Duodenal mucosa (tissue), 2 donors: Measurements from ENCODE around the gene TFAP2B.

Source experiments
- H3K27ac ChIP-seq: one replicate; pipeline ENCODE4 v1.7.0; 2013; ENCODE audit warnings: low read depth, low read length
- H3K27me3 ChIP-seq, 2 donors: one replicate each; pipeline ENCODE4 v1.7.0; 2013; ENCODE audit warnings: low read length in 2 of 2, control low read depth in 1 of 2; ENCODE audit not compliant: insufficient read depth in 2 of 2, control insufficient read depth in 1 of 2
- H3K36me3 ChIP-seq, 2 donors: one replicate each; pipeline ENCODE4 v1.7.0; 2013; ENCODE audit warnings: low read length in 2 of 2, control low read depth in 1 of 2; ENCODE audit not compliant: insufficient read depth in 2 of 2, control insufficient read depth in 1 of 2
- H3K4me1 ChIP-seq, 2 donors: one replicate each; pipeline ENCODE4 v1.7.0; 2013; ENCODE audit warnings: low read length in 2 of 2, control low read depth in 1 of 2; ENCODE audit not compliant: insufficient read depth in 2 of 2, control insufficient read depth in 1 of 2
- H3K4me3 ChIP-seq, 2 donors: one replicate each; pipeline ENCODE4 v1.7.0; 2013; ENCODE audit warnings: low read length in 2 of 2, low read depth in 1 of 2
- H3K9ac ChIP-seq, 2 donors: one replicate each; pipeline ENCODE4 v1.7.0; 2013; ENCODE audit warnings: low read length in 2 of 2, low read depth in 1 of 2
- H3K9me3 ChIP-seq, 2 donors: one replicate each; pipeline ENCODE4 v1.7.0; 2013; ENCODE audit warnings: low read length in 2 of 2, control low read depth in 1 of 2; ENCODE audit not compliant: control insufficient read depth in 1 of 2

The TFAP2B gene

DNA sequence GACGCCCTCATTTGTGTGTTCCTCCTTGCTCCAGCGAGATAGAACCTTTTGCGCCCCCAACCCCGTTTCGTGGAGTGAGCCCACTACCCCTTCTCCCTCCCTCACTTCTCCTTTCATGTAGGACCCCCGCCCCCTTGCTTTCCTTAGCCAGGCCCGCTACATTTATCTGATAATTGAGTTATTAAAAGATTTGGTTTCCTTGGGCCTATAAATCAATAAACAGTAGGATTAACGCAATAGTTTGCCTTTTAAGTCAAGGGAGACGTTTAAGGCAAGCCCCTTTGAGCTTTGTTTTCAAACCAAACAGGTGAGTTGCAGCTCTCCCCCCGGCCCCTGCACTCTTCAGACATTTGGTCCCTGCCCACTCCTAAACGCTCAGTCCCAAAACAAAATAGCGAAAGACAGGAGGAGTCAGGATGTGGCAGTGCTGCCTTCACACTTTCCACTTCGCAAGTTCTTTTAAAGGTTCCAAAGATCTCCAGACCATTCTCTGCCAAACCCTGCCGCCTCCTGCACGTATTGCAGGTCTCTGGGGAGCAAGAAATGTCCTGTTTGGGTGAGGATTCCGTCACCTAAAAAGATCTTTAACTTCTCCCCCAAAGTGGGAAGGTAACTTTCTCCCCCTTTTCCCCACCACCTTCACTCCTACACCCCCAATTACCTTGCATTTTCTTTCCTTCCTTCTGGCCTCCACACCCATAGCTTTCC is 27.6 kb downstream of the TFAP2B start:
- no peaks in the 10 kb centered on the region for H3K36me3 ChIP-seq
- H3K9me3 ChIP-seq, result no peaks in the 10 kb centered on the region
- H3K9ac ChIP-seq, result no peak overlapping the region
- no peaks in the 10 kb centered on the region for H3K4me1 ChIP-seq
- H3K4me3 ChIP-seq, result no peak overlapping the region
- peaks cover 70 to 93% of the 10 kb centered on the region in 2 donors for H3K27me3 ChIP-seq
- H3K27ac ChIP-seq, result no peak overlapping the region

DNA sequence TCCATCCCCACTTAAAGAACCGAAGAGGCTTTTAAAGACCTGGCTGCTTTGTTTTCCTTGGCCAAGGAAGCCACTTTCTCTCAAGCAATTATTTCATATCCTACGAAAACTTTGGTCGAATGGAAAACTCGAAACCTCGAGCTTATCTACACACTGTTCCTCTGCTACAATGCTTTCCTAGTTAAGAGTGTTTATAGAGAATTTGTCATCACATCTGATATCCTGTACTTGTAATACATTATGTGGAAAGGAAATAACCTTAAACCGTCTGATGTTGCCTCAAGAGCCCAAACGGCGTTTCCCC is 28.1 kb downstream of the TFAP2B start:
- Histone ChIP-seq H3K36me3 (no peaks in the 10 kb centered on the region), H3K4me1 (no peaks in the 10 kb centered on the region), H3K27ac (no peak overlapping the region), H3K9me3 (no peaks in the 10 kb centered on the region), H3K27me3 (peaks cover 68 to 93% of the 10 kb centered on the region in 2 donors), H3K9ac (no peak overlapping the region), H3K4me3 (no peak overlapping the region)

DNA sequence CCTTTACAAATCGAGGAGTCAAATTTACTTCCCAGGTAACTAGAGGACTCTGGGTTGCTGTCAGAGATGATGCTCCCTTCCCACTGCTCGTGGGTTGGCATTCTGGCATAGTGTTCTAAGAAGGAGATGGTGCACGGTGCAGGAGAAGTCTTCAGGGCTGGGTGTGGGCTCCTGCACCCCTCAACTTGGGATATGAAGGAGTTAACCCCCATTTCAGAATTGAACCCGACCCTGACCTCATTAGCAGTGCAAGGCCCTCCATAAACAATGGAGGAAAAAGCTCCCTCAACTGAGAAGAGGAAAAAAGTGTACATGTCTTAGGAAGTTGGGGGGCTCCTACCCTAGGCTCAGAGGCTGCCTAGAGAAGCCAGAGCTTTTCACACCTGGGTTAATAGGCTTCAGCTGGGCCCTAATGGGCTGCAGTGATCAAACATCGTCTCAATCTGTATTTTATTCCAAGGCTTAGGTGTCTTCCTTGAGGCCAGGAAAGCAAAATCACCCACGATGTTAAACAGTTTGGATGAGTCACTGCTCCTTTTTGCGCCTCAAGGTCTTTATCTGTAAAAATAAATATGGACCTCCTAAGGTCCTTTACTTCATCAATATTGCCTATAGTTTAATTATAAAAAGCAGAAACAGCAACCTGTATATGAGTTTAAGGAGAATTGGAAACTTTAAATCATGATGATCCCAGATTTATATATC is 29.4 kb downstream of the TFAP2B start:
- Histone ChIP-seq H3K9ac (no peak overlapping the region), H3K27me3 (peaks cover 56 to 86% of the 10 kb centered on the region in 2 donors), H3K27ac (no peak overlapping the region), H3K9me3 (no peaks in the 10 kb centered on the region), H3K4me1 (no peaks in the 10 kb centered on the region), H3K4me3 (no peak overlapping the region), H3K36me3 (no peaks in the 10 kb centered on the region)

DNA sequence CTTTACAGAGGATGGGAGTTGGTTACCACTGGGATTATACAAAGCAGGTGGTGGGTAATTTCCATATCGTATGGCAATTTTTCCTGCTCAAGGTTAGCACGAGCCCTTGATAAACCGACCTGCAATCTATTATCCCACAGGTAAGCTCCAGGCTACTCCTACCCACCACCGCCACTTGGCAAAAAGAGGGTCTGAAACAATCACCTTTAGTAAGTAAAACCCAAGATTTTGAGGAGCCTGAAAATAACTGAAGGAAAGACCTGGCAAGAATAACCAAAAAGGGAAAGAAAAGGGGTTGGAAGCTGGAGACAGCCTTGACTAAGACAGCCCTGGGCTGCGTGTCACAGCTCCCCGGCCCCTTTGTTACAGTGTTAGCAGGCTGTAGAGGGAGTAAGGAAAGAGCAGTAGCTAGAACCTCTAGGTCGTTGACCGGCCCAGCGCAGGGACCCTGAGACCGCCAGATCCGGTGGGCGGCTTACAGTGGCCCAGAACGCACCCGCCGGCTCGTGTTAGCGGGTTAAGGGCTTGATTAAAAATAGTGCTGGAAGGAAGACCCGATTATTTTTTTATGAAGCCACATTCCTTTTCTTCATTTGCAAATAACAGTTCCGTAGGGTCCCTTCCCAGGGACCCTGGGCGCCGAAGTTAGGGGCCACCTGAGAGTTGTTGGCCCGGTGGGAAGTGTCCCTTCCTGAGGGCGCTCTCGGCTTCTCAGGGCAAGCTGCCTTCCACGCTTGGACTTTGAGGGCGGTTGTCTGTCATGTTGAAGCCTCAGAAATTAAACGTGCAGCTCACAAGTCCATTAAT is 30.5 kb downstream of the TFAP2B start:
- Histone ChIP-seq H3K4me3 (no peak overlapping the region), H3K36me3 (no peaks in the 10 kb centered on the region), H3K9ac (no peak overlapping the region), H3K9me3 (no peaks in the 10 kb centered on the region), H3K27ac (no peak overlapping the region), H3K27me3 (peaks cover 48 to 76% of the 10 kb centered on the region in 2 donors), H3K4me1 (no peaks in the 10 kb centered on the region)

DNA sequence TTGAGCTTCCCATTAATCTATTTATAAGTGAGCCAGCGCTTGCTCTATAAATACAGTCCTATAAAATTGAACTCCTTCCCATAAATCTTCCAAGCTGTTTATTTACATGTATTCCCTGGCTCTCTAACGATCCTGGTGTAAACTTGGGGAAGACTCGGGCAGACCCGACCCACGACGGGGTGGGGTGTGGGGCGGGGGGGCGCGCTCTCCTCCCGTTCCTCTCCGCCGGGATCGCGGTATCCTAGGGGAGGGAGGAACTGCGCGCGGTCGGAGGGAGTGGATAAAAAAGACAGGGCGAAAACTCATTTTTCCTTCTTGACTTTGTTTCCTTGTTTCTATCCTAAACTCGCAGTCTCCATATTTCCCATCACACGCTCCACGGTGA is 31.1 kb downstream of the TFAP2B start:
- Histone ChIP-seq H3K27ac (no peak overlapping the region), H3K9ac (no peak overlapping the region), H3K4me3 (no peak overlapping the region), H3K9me3 (no peaks in the 10 kb centered on the region), H3K36me3 (no peaks in the 10 kb centered on the region), H3K4me1 (no peaks in the 10 kb centered on the region), H3K27me3 (peaks cover 42 to 70% of the 10 kb centered on the region in 2 donors)

DNA sequence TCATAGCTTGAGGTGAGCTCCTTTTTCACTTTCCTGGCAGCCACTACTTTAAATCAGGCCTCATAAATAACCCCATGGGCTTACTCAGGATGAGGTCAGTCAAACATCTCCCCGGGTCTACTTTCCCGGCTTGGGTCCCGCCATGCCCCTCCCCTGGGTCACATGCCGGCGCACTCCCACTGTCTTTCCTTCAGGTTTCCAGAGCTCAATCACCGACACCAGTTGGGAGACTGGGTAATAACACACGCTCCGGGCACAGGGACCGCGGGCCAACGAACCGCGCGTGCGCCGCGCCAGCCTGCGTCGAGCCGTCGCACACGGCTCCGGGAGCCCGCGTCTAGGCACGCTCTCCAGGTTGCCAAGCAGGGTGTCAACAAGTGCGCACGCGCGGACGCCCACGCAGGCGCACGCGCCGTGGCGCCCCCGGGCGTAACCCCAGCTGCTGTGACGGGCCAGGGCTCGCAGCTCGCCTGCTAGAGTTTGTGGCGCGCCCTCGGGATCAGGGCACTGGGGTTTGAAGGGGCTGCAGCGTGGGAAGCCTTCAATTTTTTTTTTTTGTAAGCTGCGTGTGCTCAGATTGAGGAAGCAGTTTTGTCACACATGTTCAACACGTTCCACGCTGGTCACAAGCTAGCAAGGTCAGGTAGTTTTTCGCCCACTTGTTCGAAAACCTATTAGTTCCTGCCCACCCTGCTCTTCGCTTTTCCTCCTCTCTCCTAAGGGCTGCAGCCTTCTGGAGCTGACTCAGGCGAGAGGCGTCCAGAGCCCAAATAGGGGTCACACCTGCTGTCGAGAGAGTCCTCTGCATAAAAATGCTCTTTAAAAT is 31.8 kb downstream of the TFAP2B start:
- Histone ChIP-seq H3K27ac (no peak overlapping the region), H3K9ac (no peak overlapping the region), H3K4me3 (no peak overlapping the region), H3K27me3 (peaks cover 39 to 64% of the 10 kb centered on the region in 2 donors), H3K36me3 (no peaks in the 10 kb centered on the region), H3K4me1 (no peaks in the 10 kb centered on the region), H3K9me3 (no peaks in the 10 kb centered on the region)

DNA sequence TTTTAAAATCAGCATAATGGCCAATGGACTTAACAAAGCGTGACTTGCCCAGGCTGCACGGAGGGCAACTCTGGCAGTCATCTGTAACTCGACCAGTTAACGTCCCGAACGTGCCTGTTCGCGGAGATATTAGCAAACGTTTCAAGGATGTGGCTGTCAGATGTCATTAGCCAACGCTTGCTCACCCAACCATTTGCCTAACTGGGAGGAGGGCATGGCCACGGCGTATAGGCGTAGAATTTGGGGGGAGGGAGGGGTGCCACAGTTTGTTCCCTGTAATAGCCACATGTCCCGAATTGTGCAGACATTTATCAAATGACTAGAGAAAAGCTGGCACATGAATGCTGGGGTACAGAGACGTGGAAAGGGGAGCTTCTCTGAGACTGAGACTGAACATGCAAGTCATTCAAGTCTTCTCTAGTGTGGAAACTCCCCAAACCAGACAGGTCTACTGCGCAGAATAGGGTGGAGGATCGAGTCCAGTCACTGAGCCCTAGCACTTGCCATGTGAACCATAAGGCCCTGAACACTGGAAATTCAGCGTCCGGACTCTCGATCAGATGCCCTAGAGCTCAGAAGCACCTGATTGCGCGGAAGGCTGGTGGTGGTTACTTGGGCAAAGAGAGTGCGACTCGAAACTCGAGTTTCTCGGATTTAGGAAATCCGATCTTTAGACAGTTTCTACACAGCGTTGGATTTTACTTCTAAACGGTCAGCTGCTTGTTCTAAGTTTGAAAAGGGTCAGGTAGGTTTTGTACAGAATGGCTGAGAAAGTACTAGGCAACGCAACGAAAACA is 32.6 kb downstream of the TFAP2B start:
- H3K27me3 ChIP-seq, result peaks cover 32 to 56% of the 10 kb centered on the region in 2 donors

DNA sequence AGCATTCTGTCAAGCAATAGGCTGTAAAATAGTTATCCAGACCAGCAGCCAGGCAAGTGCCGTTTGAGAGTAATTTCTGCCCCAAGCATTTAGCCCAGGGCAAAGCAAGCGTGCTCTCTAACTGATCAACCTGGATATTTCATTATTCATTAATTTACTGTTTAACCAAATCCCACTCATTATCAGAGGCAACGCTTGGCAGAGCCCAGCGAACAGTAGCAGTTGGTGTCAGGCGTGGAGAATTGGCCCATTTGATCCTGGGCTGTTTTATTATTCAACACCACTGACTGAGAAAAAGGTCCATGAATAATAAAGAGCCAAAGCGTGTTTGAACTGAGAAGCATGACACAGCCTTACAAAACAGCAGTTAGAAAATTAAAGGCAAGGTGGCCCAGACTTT is 35.3 kb downstream of the TFAP2B start:
- Histone ChIP-seq H3K9me3 (no peaks in the 10 kb centered on the region), H3K9ac (no peak overlapping the region), H3K36me3 (no peaks in the 10 kb centered on the region), H3K4me1 (no peaks in the 10 kb centered on the region), H3K27ac (no peak overlapping the region), H3K27me3 (peaks cover 24 to 34% of the 10 kb centered on the region in 2 donors), H3K4me3 (no peak overlapping the region)

More for the DNA sequence above, 32.6 kb downstream of the TFAP2B start:
- no peaks in the 10 kb centered on the region for H3K4me1 ChIP-seq
- H3K9me3 ChIP-seq, result no peaks in the 10 kb centered on the region
- no peaks in the 10 kb centered on the region for H3K36me3 ChIP-seq
- no peak overlapping the region for H3K9ac ChIP-seq
- H3K4me3 ChIP-seq, result no peak overlapping the region
- H3K27ac ChIP-seq, result no peak overlapping the region

DNA sequence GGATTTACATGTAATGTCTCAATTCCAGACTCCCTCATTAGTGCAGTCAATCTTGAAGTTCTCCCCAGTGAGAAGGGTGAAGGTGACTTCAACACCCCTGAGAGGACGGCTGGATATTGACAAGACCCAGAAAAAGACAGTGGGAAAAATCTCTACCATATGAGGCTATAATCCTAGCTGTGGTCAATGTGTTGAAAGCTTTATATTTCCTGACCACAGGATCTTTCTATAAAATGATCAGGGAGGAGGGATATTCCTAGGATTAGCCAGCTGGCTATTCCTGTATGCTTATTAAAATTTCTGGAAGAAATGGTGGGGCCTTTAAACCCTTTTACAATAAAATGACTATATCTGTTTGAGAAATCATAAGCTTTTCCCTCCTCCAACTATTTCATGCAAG is 43.0 kb downstream of the TFAP2B start:
- Histone ChIP-seq H3K27me3 (no peaks in the 10 kb centered on the region), H3K9me3 (no peaks in the 10 kb centered on the region), H3K9ac (no peak overlapping the region), H3K4me3 (no peak overlapping the region), H3K36me3 (no peaks in the 10 kb centered on the region), H3K27ac (no peak overlapping the region), H3K4me1 (no peaks in the 10 kb centered on the region)
